ENCODE results near the gene PPP1R26. TPM values are rescaled to one million over a fixed set of nuclear protein-coding genes. Genes with fewer than 3 reads are reported as not detected.
A peak's percentile ranks its signal among the peaks of the same experiment; 100 is the strongest.

Gene PPP1R26
- total RNA-seq, 1 donor from 2014 or later: 9.7 TPM

DNA sequence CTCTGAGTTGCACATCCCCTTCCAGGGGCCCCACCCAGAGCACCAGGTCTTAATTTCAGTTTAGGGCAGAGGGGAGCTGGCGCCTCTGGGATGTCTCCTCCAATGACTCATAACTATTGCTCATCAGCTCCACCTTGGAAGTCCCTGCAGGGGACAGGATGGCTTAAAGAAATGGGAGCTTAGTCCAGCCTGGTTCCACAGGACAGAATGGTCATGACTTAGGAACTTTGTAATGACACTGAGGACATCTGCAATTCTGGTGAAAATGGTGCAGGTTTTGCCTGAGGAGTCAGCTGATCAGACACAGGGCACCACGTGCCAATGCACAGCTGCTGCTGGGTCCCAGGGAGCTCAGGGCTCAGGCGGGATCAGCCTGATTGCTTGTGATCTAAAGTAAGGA is 16.4 kb upstream of the PPP1R26 start:
- DNase-seq (ENCODE audit: low read depth in 2 of 2): peak in 1 of 2 donors; percentile 15

- DNase-seq (ENCODE audit: low read depth in 2 of 2): no peak
Measured at GRCh38 chr9:135464181-135464580, 15.4 kb upstream of the PPP1R26 start.

DNA sequence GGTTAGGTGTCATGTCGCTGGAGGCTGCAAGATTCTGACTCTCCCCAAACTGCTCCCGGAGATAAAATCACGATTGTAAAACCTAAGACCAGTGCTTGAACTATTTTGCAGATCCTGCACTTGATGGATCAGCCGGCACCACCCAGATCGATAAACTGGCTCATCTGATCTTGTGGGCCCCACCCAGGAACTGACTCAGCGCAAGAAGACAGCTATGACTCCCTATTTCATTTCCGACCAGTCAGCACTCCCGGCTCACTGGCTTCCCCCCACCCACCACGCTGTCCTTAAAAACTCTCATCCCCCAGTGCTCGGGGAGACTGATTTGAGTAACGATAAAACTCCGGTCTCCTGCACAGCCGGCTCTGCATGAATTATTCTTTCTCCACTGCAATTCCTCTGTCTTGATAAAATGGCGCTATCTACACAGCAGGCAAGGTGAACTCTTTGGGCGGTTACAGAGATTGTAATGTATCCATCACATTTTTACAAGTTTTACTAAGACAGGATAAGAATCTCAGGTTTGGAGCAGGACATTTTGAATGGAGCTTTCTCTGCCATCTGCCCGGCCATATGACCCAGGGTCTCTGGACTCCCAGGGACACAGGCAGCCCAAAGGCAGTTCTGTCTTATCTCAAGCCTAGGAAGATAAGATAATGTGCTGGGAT is 10.6 kb upstream of the PPP1R26 start:
- peak in 1 of 2 donors; percentile 38 for DNase-seq (ENCODE audit: low read depth in 2 of 2)

DNA sequence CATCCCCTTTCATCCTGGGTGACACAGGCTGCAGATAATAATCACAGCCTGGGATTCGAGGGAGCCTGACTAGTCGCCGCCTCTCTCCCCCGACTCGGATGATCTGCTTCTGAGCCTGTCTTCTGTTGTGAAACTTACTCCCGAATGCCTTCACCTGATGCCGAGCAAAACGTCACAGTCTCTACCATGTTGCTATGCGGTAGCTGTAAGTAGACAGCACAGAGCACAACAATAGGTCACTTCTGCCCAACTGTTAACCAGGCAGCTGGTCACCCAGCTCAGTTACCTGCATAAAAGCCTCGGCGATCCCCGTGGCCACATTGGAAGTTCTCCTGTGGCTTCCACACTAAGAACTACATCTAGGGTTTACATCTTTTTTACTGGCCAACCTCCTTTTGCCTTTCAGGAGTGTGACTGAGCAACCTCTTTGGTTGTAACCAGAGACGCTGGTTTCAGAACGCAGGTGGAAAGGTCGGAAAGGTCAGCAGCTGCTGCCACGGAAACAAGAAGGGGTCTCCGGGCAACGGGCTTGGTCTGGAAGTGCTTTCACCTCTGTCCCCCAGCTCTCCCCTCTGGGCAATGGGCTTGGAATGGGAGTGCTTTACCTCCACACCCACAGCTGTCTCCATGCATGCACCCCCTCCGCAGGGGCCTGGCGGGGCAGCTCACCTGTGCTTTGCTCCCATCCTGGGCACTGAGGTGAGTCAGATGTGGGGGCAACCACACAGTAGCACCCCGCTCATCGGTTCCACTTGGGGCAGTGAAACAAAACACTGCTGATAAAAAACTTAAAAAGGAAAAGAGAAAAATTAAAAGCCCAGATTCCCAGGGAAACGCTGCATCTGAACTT is 7.6 kb upstream of the PPP1R26 start:
- DNase-seq (ENCODE audit: low read depth in 2 of 2): no peak

DNA sequence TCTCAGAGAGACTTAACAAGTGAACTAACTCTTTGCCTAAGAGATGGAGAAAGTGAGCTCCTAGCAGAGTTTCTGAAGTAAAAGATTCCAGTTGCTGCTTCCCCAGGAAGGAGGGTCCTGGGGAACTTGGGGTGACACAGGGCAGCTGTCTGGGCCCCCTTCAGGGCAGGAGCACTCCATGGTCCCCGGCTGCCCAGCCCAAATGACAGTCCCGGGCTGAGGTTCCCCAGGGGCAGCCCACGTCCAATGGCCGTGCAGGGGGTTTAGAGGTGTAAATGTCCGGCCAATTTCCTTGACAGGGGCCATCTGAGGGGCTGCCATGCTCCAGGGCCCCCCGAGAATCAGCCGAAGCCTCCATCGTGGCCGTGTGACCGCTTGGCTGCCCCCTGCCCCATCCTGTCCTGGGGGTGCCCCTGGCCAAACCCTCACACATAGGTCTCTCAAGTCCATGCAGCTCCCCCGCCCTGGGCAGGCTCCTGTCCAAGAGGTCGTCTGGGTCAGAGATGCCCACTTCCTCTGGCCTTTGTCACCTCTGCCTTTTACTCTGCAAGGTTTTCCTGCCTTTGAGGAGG is 5.5 kb upstream of the PPP1R26 start:
- DNase-seq (ENCODE audit: low read depth in 2 of 2): no peak

- DNase-seq (ENCODE audit: low read depth in 2 of 2): peak; percentile 36 to 55
Measured at GRCh38 chr9:135474915-135475314, 4.7 kb upstream of the PPP1R26 start.

GRCh38 chr9:135476561-135477355 is 2.8 kb upstream of the PPP1R26 start:
- no peak for DNase-seq (ENCODE audit: low read depth in 2 of 2)

- DNase-seq (ENCODE audit: low read depth in 2 of 2): no peak
Measured at GRCh38 chr9:135478191-135478590, 1.4 kb upstream of the PPP1R26 start.

DNA sequence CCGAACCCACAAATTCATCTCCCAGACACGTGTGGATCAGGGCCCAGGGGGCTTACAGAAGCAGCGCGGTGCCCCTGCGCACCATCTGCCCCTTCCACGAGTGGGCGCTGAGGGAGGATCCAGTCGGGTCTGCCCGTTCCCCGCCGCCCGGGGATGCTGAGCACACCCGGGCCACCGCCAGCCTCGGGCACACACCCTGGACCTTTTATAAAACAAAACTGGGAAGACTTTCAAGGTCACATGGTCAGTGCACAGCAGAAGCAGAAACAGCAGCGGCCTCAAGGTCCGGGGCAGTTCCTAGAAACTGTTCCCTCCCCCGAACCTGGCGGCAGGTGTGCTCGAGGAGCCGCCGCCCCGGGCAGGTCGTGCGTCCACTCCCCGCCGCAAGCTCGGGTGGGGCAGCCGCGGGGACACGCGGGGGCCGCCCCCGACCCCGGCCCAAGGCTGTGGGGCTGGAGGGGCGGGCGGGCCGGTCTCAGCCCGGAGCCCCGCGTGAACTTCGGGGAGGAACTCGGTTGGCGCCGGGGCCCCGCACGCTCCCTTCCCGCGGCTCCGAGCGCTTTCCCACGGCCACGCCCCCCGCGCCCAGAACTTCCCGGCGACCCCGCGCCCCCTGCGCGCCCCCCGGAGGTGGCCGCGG is 633 bp upstream of the PPP1R26 start:
- DNase-seq (ENCODE audit: low read depth in 2 of 2): peak; percentile 28 to 47

- DNase-seq (ENCODE audit: low read depth in 2 of 2): peak; percentile 25 to 29
Measured at GRCh38 chr9:135480071-135480939, 723 bp downstream of the PPP1R26 start.

- DNase-seq (ENCODE audit: low read depth in 2 of 2): no peak
Measured at GRCh38 chr9:135480940-135481310, 1.3 kb downstream of the PPP1R26 start.

- DNase-seq (ENCODE audit: low read depth in 2 of 2): no peak
Measured at GRCh38 chr9:135482015-135482754, 2.6 kb downstream of the PPP1R26 start.

DNA sequence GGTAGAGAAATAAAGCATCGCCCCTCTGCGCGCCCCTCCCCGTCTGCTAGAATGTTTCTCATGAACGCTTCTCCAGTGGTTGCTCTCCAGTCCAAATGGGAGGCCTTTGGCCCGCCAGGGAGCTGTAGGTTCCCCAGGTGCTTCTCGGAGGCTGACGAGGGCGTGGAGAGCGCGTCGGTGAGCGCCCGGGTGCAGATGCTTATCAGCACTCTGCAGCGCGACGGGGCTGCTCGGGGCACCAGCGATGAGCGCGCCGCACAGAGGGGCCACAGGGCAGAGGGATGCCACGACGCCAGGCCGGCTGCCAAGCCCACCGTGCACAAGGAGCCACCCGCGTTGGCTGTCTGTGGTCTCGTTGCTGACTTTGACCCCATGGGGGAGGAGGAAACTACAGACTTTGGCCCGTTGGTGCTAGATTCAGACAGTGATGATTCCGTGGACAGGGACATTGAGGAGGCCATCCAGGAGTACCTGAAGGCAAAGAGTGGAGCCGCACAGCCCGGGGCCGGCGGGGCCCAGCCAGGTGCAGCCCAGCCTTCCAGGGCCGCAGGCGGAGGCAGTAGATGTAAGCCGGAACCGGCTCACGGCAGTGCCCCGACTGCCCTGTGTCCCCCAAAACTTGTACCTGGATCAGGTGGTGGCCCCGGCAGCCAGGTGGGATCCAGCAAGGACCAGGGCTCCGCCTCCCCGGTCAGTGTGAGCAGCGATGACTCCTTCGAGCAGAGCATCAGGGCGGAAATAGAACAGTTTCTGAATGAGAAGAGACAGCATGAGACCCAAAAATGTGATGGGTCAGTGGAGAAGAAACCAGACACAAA is 5.1 kb downstream of the PPP1R26 start:
- DNase-seq (ENCODE audit: low read depth in 2 of 2): no peak

- DNase-seq (ENCODE audit: low read depth in 2 of 2): no peak
Measured at GRCh38 chr9:135485385-135485784, 5.8 kb downstream of the PPP1R26 start.

DNA sequence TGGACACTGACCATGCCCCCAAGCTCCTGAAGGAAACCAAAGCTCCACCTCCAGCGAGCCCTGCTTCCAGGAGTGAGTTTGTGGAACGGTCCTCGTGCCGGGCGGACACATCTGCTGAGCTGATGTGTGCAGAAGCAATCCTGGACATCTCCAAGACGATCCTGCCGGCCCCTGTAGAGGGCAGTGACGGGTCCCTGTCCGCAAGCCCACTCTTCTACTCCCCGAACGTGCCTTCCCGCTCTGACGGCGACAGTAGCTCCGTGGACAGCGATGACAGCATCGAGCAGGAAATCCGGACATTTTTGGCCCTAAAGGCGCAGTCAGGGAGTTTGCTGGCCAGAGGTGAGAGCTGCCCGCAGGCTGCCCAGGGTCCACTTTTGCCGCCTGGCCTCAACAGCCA is 6.2 kb downstream of the PPP1R26 start:
- DNase-seq (ENCODE audit: low read depth in 2 of 2): no peak

- no peak for DNase-seq (ENCODE audit: low read depth in 2 of 2)
Measured at GRCh38 chr9:135486267-135487065, 6.9 kb downstream of the PPP1R26 start.

- DNase-seq (ENCODE audit: low read depth in 2 of 2): no peak
Measured at GRCh38 chr9:135487281-135488012, 7.9 kb downstream of the PPP1R26 start.
